Hepatocyte (in vitro differentiated cells): ENCODE results near the gene EXOSC7.

Experiments
- EZH2 ChIP-seq: fragments of 200-600 bp; sonication (generic); IDR thresholded peaks from 2 replicates; pipeline ENCODE4 v1.6.1; 2016; ENCODE audit warnings: antibody characterized with exemption, mild to moderate bottlenecking, borderline replicate concordance
- TF ChIP-seq, protein P1 (sequence below): fragments of 200-600 bp; sonication (generic); IDR thresholded peaks from 2 replicates; pipeline ENCODE4 v1.5.1; 2016; ENCODE audit warnings: antibody characterized with exemption, mild to moderate bottlenecking; ENCODE audit not compliant: poor library complexity

DNA sequence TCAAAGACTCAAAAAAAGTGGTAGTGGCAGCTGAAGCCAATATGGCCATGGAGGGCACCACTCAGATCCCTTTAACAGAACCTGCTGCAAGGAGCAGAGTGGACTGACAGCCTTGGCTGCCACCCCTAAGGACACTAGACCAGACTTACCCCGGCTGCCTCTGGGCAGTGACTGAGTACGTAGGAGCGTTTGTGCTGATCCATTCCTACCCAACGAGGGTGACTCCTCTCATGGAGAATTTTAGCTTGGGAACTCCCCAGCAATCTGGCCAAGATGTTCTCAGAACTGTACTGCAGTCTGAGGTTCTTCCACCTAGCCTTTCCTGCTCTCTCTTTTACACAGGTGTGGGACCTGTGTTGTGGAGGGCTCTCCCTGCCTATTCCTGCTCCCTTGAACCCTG is 72.2 kb downstream of the EXOSC7 start:
- TF ChIP-seq, protein P1, sequence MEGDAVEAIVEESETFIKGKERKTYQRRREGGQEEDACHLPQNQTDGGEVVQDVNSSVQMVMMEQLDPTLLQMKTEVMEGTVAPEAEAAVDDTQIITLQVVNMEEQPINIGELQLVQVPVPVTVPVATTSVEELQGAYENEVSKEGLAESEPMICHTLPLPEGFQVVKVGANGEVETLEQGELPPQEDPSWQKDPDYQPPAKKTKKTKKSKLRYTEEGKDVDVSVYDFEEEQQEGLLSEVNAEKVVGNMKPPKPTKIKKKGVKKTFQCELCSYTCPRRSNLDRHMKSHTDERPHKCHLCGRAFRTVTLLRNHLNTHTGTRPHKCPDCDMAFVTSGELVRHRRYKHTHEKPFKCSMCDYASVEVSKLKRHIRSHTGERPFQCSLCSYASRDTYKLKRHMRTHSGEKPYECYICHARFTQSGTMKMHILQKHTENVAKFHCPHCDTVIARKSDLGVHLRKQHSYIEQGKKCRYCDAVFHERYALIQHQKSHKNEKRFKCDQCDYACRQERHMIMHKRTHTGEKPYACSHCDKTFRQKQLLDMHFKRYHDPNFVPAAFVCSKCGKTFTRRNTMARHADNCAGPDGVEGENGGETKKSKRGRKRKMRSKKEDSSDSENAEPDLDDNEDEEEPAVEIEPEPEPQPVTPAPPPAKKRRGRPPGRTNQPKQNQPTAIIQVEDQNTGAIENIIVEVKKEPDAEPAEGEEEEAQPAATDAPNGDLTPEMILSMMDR, result no peak
- TF ChIP-seq EZH2, result no peak
